Fibroblast of skin of left quadriceps (primary cell): Measurements from ENCODE around the gene WAS.

Experiments used
- DNase-seq, 2 experiments: peaks; one replicate each; pipeline ENCODE4 v3.0.0-alpha.2; 2013; ENCODE audit warnings: low read depth in 2 of 2

The WAS gene

DNA sequence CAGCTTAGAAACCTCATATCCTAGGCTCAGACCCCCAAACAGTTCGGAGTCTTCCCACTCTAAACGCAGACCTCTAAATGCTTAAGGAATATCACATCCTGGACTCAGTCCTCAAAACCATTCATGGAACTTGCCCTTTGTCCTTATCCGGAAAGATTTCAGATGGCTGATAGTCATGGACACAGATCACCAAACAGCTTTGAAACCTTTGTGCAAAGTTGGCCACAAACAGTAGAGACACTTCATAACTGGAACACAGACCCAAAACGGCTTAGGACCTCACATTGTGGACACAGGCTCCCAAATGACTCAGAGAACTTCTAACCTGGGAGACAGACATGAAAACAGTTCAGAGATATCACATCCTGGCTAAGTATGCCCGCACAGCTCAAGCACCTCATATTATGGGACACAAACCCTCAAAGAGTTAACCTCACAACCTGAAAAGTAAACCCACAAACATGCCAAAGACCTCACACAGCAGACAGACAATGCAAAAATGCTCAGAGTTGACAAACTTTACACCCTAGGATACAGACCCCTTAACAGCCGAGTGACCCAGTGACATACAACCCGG, 28.4 kb downstream of the WAS start:
- no peak for DNase-seq

- no peak for DNase-seq
Observed at GRCh38 chrX:48713847-48714246, 30.2 kb downstream of the WAS start.

GRCh38 chrX:48714573-48714972, 31.0 kb downstream of the WAS start:
- no peak for DNase-seq

DNA sequence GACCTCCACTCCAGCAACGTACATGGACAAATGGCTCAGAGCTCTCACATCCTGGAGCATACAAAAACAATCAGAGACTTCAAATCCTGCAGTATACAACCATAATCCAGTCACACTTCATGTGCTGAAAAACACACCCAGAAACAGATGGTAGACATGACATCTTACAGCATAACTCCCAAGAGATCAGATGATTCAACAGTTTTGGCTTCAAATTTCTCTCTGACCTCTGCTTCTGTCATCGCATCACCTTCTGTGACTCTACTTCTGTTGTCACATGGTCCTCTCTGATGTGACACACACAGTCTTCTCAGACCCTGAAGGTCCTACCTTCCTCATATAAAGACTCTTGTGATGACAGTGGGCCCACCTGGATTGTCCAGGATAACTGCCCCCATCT, 31.5 kb downstream of the WAS start:
- peak in 1 of 2 experiments; percentile 9 for DNase-seq

- DNase-seq, result no peak
Observed at GRCh38 chrX:48715876-48716502, 32.4 kb downstream of the WAS start.

DNA sequence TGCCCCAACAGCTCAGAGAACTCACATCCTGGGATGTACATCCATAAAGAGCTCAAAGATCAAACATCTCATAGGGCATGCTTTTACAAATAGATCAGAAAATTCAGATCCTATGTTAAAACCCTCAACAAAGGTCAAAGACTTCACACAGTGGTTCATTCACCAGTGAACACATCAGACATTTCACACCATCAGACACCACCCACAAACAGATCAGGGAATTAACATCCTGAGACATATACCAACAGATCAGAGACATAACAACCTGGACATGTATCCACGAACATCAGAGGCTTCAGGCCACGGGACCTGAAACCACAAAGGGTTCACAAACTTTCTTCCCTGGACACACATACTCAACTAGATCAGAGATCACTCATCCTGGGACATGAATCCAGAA, 36.4 kb downstream of the WAS start:
- no peak for DNase-seq

DNA sequence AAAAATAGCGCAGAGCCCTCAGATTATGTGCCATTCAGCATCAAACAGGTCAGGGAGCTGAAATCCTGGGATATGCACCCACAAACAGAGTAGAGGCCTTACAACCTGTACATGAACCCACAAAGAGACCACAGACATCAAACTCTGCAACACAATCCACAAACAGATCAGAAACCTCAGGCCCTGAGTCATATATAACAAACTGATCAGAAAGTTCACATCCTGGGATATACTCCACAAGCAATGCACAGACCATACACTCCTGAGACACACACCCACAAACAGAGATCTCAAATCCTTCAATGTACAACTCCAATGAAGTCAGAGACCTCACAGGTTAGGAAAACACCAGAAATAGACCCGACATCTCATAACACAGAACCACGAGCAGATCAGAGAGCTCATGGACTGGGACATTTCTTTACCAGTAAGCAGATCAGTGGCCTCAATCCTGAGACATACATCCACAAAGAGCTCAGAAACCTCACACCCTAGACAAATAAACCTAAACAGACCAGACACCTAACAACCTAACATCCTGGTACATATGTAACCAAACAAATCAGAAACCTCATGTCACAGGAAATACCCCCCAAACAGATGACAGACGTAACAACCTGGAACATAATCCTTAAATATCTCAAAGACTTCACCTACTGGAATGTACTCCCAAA, 37.1 kb downstream of the WAS start:
- DNase-seq, result no peak

- DNase-seq, result no peak
Observed at GRCh38 chrX:48721916-48722315, 38.3 kb downstream of the WAS start.

GRCh38 chrX:48726596-48726995, 43.0 kb downstream of the WAS start:
- DNase-seq, result no peak

GRCh38 chrX:48728653-48729052, 45.1 kb downstream of the WAS start:
- DNase-seq, result no peak

DNA sequence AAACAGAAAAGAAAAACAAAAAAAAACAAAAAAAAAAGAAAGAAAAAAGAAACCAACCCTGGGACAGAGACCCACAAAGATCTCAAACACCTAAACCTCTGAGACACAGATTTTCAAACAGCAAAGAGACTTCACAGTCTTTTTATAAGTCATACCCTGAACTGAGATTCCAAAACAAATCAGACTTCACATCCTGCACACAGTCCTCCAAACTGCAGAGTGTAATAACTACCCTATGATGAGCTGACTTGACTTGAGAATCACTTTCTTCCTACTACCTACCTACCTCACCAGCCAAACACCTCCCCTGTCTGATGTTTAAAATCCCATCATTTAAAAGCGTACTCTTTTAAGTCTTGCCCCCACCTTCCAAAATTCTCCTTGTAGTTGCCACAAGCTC, 52.7 kb downstream of the WAS start:
- DNase-seq, result no peak

- DNase-seq, result no peak
Observed at GRCh38 chrX:48736878-48737212, 53.2 kb downstream of the WAS start.

GRCh38 chrX:48737213-48737938, 53.8 kb downstream of the WAS start:
- peak; percentile 93 to 95 for DNase-seq

DNA sequence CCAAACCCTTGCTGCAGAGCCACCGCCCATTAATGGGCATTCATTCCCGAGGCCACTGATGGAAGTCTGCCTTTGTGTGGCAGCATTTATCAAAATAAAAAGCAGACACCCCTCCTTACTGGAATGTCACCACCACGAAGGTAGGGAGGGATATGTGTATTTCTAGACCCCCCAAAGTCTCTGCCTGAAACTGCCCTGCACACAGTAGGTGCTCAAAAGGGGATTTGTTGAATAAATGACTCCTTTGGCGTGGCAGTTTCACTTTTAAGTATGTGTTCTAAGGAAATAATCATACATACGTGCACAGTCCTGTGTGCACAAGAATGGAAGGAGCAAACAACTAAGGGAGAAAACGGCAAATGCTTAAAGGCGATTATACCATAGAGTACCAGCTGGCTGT, 54.3 kb downstream of the WAS start:
- DNase-seq, result no peak
